Adrenal gland (tissue), 12 donors: ENCODE data around the gene TEAD3. TPM values are rescaled to one million over a fixed set of nuclear protein-coding genes. Genes with fewer than 3 reads are reported as not detected.

Source experiments
- DNase-seq, 7 donors: peaks; one replicate each; pipeline ENCODE4 v3.0.0-alpha.2; 2019 to 2020
- H3K27ac ChIP-seq, 5 donors: fragments of 200-600 bp; sonication (generic) in 4 of 5; 1 replicate in 3 of 5; 2 replicates in 2 of 5; pipeline versions ENCODE4 v1.5.1 to v1.8.0; 2016 to 2020; ENCODE audit warnings: mild to moderate bottlenecking in 1 of 5
- H3K27me3 ChIP-seq: fragments of 200-600 bp; 2 replicates; pipeline ENCODE4 v1.8.0; 2021
- H3K36me3 ChIP-seq, 2 donors: fragments of 200-600 bp; replicated peaks in 1 of 2; 1 replicate in 1 of 2; 2 replicates in 1 of 2; pipeline versions ENCODE4 v1.5.1 to v1.8.0; 2018 to 2022
- H3K4me1 ChIP-seq, 2 donors: fragments of 200-600 bp; replicated peaks in 1 of 2; 1 replicate in 1 of 2; 2 replicates in 1 of 2; pipeline versions ENCODE4 v1.5.1 to v1.8.0; 2018 to 2021
- H3K4me3 ChIP-seq, 4 donors: fragments of 200-600 bp; sonication (generic) in 3 of 4; one replicate each; pipeline ENCODE4 v1.5.1; 2016 to 2018
- H3K9me3 ChIP-seq, 3 donors: fragments of 200-600 bp; sonication (generic) in 1 of 3; replicated peaks in 1 of 3; 1 replicate in 2 of 3; 2 replicates in 1 of 3; pipeline versions ENCODE4 v1.5.1 to v1.8.0; 2016 to 2021
- POLR2A ChIP-seq, 2 donors: fragments of 450-650 bp; IDR thresholded peaks; one replicate each; pipeline ENCODE4 v1.6.1; 2017; ENCODE audit warnings: antibody characterized with exemption in 2 of 2, mild to moderate bottlenecking in 2 of 2, moderate library complexity in 1 of 2
- WGBS, 4 donors: extraction: QIAGEN DNeasy Blood & Tissue Kit in 2 of 4; methylation state at CpG; one replicate each; pipeline versions ENCODE4 v1.1.5 to v1.1.7; 2013 to 2017; 5-methylcytosine and 5-hydroxymethylcytosine counted together
- intact Hi-C, 2 donors: fragments of 100-400 bp; cut with DNase I; formaldehyde crosslinking; loops; one replicate each; pipeline versions ENCODE4 v1.14.1 to v1.15.0; 2022 to 2023
- polyA plus RNA-seq, 3 donors: library from polyadenylated mRNA; stranded (reverse); fragments of 200-250 nt in 2 of 3; fragments of 350-450 nt in 1 of 3; fragmentation: Illumina TruSeq in 1 of 3; extraction: RNeasy Lipid Tissue Mini Kit (QIAGEN cat#74804) in 1 of 3; gene quantifications; one replicate each; pipeline ENCODE4 v1.2.3, GENCODE V29; 2013 to 2014
- total RNA-seq, 9 donors: library from RNA; depleted of rRNA in 4 of 9; stranded (reverse); fragments of >200 nt in 4 of 9; fragments of 120-200 nt in 1 of 9; fragmentation: NEBNext Ultra II Directional in 1 of 9; extraction: Animal tissue kit (Norgen Biotek cat#: 25700) in 1 of 9; gene quantifications; one replicate each; pipeline versions ENCODE4 v1.1.0 to v1.2.4, GENCODE V29; 2013 to 2023
- TF ChIP-seq, protein P1 (sequence below), 6 experiments: fragments of 450-650 bp in 4 of 6; fragments of 200-600 bp in 2 of 6; sonication (generic) in 1 of 6; IDR thresholded peaks; 1 replicate in 5 of 6; 2 replicates in 1 of 6; pipeline versions ENCODE4 v1.5.1 to v1.8.0; 2016 to 2021; ENCODE audit warnings: antibody characterized with exemption in 6 of 6, mild to moderate bottlenecking in 2 of 6, moderate library complexity in 1 of 6
- donor health status: healthy with polysubstance abuse.
- donor health status: Bipolar disorder and iron deficiency.
- donor health status: DM: yes; HTN: yes; CAD: no.
- donor health status: DM: no; HTN: no; CAD: no.
- donor health status: DM: no; HTN: no; CAD: no.
- donor health status: DM: yes; HTN: yes; CAD: no.

The TEAD3 gene
- total and polyA plus RNA-seq, 12 donors: 1.4 to 15.5 (median 8.7) TPM

DNA sequence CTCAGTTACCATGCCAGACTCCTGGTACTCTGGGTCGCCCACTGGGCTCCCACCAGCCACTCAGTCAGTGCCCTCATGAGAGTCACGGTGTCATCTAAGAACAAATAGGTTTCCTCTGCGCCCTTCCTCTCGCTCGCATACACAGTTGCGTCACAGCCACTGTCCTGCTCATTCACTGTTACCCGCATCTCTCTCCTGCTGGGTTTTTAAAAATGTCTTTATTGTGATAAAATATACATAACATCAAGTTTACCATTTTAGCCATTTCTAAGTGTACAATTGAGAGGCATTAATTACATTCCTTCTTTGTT, 4.0 kb downstream of the TEAD3 start:
- intact Hi-C loops: no loop called here
- no peak for DNase-seq
- Histone ChIP-seq H3K27me3 (no peaks in the 10 kb centered on the region), H3K4me1 (peaks cover 7 to 26% of the 10 kb centered on the region in 2 donors), H3K9me3 (no peaks in the 10 kb centered on the region), H3K4me3 (no peak overlapping the region), H3K27ac (no peak overlapping the region), H3K36me3 (no peaks in the 10 kb centered on the region)
- no peak for TF ChIP-seq POLR2A (IDR thresholded peaks at IDR 0.05)
- TF ChIP-seq, protein P1, sequence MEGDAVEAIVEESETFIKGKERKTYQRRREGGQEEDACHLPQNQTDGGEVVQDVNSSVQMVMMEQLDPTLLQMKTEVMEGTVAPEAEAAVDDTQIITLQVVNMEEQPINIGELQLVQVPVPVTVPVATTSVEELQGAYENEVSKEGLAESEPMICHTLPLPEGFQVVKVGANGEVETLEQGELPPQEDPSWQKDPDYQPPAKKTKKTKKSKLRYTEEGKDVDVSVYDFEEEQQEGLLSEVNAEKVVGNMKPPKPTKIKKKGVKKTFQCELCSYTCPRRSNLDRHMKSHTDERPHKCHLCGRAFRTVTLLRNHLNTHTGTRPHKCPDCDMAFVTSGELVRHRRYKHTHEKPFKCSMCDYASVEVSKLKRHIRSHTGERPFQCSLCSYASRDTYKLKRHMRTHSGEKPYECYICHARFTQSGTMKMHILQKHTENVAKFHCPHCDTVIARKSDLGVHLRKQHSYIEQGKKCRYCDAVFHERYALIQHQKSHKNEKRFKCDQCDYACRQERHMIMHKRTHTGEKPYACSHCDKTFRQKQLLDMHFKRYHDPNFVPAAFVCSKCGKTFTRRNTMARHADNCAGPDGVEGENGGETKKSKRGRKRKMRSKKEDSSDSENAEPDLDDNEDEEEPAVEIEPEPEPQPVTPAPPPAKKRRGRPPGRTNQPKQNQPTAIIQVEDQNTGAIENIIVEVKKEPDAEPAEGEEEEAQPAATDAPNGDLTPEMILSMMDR (IDR thresholded peaks at IDR 0.05): no peak
- WGBS, 4 donors: 79 to 84% (median 82%) methylated on average over 7 of the region's 7 CpGs

DNA sequence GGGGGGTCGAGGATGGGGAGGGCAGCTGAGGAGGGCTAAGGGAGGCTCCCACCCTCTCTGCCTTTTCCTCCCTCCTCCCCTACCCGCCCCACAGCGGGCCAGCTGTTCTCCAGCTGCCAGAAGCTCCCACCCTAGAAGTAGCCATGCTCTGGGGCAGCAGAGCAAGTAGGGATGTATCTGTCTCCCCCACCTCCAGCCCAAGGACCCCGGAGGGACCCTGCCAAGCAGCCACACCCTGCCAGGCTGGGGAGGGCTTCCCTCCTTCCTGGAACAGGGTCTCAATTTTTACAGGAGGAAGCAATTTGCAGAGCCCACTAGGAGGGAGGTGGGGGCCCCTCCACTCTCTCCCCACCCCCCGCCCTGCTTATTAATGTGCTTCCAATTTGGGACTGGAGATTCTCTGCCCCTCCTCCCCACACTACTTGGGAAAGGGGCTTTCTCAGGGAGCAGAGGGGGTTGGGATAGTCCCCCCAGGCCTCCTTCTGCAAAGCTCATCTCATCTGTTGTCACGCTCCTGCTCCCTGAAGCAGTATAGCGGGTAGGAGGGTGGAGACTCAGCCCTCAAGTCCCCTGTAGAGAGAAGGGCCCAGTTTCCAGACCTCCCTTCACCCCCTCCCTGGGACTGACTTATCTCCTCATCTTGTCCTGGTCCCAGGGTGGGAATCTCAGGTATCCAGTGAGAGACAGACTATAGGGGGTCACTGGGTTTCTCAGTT, 4.5 kb downstream of the TEAD3 start:
- WGBS, 4 donors: 55 to 82% (median 71%) methylated on average over 3 to 7 of the region's 7 CpGs
- peaks cover 3 to 25% of the 10 kb centered on the region in 2 donors for H3K4me1 ChIP-seq

DNA sequence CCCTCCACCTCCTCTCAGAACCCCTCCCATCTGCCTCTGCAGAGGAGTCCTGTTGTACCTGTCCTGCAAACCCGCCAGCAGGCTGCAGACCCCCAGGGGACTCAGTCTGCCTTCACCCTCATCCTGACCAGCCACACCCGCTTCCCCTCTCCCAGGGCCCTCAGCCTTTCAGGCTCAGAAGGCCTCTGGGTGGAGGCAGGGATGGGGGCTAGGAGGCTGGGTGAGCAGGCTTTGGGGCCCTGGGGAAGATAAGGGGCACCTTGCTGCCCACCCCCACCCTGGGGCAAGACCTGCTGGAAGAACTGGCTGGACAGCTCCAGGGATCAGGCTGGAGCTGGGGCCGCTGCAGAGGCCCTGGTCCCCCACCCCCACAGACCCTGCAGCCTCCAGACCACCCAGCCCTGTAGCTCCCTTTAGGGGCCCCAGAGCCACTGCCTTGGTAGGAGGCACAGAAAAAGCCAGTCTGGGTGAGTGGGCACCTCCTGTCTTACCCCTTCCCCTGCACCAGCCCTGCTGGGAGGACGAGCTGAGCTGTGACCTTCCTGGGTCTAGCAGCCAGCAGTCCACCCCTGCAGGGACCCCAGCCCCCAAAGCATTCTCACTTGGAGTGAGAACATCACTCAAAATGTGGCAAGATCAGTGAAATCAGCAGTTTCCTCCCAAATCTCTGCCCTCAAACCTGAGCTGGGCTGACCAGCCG, 5.2 kb downstream of the TEAD3 start:
- Histone ChIP-seq H3K9me3 (no peaks in the 10 kb centered on the region), H3K27ac (peak overlapping the region in 1 of 5 donors; percentile 29), H3K4me1 (peaks cover 0 to 23% of the 10 kb centered on the region in 2 donors), H3K27me3 (no peaks in the 10 kb centered on the region), H3K36me3 (no peaks in the 10 kb centered on the region), H3K4me3 (no peak overlapping the region)
- WGBS, 4 donors: 74 to 95% (median 77%) methylated on average over 2 to 5 of the region's 5 CpGs
- TF ChIP-seq, protein P1 (IDR thresholded peaks at IDR 0.05): no peak
- TF ChIP-seq POLR2A (IDR thresholded peaks at IDR 0.05): no peak
- intact Hi-C loops: no loop called here
- no peak for DNase-seq

More for the DNA sequence above, 4.5 kb downstream of the TEAD3 start:
- Histone ChIP-seq H3K27me3 (no peaks in the 10 kb centered on the region), H3K36me3 (no peaks in the 10 kb centered on the region), H3K4me3 (no peak overlapping the region), H3K9me3 (no peaks in the 10 kb centered on the region), H3K27ac (peak overlapping the region in 1 of 5 donors; percentile 29)
- DNase-seq: no peak
- TF ChIP-seq POLR2A (IDR thresholded peaks at IDR 0.05): no peak
- TF ChIP-seq, protein P1 (IDR thresholded peaks at IDR 0.05): no peak
- intact Hi-C loops: no loop called here

DNA sequence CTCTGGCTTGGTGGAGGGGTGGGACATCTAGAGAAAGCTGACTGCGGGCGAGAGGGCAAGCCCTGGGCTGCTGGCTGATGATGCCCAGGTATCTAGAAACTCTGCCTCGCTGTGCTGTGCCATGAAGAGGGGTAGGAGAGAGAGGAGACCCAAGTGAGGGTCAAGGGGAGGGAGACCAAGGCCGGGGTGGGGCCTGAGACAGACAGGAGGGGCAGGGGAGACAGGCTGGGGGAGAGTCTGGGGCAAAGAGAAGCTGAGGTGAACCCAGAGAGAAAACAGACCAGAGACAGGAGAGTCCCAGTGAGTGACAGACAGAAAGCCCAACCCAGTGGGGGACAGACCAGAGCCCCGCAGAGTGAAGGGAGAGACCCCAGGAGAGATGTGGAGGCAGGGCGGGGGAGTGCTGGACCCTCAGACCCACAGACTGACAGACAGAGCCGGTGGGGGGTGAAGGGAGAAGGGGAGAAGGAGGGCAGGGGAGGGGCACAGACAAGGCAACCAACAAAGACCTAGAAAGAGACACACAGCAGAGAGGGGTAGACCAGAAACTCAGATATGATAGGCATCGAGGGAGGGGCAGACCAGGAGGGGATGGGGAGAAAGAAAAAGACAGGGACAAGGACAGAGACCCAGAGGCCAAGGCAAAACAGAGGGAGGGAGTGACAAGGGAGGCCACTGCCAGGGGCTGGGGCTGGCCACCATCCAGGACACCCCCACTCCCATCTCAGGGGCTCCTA, 5.9 kb downstream of the TEAD3 start:
- H3K36me3 ChIP-seq: no peaks in the 10 kb centered on the region
- H3K27me3 ChIP-seq: no peaks in the 10 kb centered on the region
- intact Hi-C loops: no loop called here
- no peaks in the 10 kb centered on the region for H3K9me3 ChIP-seq
- no peak overlapping the region for H3K4me3 ChIP-seq
- 72 to 74% (median 72%) methylated on average over 8 of the region's 8 CpGs for WGBS, 4 donors
- TF ChIP-seq POLR2A (IDR thresholded peaks at IDR 0.05): no peak
- TF ChIP-seq, protein P1 (IDR thresholded peaks at IDR 0.05): no peak
- no peak for DNase-seq
- peaks cover 0 to 23% of the 10 kb centered on the region in 2 donors for H3K4me1 ChIP-seq
- H3K27ac ChIP-seq: no peak overlapping the region
